NK-92 (cell line): ENCODE measurements around the gene ARHGEF7.
"Not testable (repeated sequence)": the region's sequence is repeated elsewhere in the genome, so short reads cannot be mapped to it uniquely, and the experiment has no call there.

ENCODE experiments used
- DNase-seq: peaks from one replicate; lab custom pipeline; 2025; ENCODE audit not compliant: unreplicated experiment; lab: John Stamatoyannopoulos, UW

ARHGEF7 gene

DNA sequence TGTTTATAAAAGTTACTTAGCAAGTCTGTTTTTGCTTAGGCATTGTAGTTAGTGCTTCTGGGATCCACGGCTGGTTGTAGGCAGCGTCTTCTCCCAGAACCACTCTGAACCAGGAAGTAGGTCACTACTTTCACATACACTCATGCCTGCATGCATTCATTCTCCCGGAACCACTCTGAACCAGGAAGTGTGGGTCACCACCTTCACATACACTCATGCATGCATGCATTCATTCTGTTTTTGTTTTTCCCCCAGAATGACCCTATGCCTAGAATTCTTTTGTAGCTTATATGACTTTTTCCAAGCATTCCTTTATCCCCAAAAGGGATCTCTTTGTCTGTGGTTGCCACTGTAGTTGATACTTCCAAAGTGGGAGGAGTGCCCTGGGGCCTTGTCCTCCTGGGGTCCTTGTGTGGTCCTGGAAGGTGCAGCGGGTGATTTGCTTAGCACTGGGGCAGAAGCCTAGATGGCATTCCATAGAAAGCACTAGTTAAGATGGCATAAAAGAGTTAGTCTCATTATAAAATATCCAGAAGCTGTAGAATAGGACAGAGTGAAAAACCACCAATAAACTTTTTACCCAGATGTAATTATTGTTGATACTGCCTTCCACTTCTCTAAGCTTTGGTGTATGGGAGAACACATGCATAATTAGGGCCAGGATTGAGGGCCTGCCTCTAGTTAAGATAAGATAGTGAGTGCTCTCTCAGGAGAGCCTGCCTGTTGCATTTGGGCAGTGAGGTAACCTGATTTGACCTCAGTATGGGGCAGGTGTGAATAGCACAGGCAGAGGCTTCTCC, 136.7 kb downstream of the ARHGEF7 start:
- no peak for DNase-seq

DNA sequence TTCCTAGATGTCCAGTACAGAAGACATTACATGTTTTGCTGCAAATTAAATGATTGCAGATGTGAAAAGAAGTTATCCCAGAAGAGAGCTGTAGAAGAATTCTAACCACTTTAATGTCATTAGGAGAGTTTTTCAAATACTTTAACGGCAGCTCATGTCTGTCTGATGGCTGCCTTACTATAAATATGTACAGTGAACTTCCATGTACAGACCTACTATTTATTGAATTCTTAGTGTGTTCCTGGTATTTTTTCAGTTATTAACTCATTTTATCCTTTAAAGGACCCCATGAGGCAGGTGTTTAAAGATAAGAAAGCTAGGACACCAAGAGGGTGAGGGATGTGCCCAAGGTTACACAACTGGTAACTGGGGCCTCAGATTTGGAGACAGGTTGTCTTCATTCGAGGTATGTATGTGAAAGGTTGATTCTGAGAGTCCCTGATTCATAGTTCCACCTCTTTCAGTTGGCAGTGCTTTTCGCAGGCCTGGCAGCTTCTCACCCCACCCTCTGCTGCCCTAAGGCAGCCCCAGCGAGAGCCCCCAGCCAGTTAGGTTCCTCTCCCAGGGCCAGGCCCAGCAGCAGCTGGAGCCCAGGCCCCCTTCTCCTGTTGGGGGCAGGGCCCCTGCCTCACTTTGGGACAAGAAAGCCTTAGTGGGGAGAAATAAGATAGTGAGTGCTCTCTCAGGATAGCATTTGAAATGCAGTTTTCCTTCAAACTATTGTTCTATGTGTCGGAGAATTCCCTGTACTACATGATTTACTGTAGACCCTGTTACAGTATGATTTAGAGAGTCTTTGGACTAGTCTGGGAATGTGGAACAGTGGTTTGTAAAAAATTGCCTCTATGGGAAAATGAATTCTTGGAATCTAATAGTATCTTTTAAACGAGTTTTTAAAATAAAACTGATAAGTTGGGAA, 137.6 kb downstream of the ARHGEF7 start:
- no peak for DNase-seq

DNA sequence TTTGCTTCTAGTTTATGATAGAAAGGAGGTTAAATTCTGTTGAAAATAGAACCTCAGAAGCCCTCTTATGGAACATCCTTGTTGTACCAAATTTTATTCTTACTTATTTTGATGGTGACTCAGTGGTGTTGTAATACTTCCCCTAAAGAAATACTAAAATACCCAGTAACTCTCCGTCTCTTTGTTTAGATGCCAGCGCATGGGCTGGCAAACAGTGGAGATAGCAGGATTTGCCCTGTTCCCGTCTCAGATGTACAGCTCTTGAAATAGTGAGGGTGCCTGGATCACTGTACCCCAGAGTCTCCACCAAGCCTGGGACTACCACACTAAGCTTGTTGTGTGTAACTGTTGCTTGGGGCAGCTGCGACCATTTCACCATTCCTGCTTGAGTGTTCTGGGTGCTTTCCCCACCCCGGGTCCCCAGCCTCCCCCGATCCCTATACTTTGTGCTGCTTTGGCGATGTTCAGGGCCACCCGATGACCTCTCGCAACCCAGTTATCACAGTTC, 138.3 kb downstream of the ARHGEF7 start:
- DNase-seq, result no peak

DNA sequence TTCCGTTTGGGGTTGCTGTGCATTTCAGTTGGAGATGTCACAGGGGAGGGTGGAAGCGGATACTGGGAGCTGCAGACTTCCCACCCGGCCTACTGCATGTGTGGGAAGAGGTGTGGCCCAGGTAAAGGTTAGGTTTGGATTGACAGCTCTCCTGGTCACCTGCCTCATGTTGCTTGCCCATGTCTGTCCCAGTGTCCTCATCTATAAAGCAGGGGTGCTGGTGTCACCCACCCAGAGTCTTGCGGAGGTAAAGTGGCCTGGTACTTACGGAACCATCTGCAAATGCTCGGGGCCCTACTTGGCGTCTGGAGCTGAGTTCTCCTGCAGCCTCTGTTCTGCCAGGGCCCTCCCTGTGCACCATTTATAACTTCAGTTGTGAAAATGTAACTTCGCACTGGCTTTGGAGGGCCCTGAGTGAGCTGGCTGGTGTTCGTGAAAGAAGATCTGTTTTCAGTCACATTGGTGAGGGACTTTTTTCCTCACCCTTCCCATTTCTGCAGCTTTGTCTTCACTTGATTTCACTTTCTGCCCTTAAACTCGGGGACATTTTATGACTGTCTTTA, 140.2 kb downstream of the ARHGEF7 start:
- no peak for DNase-seq

DNA sequence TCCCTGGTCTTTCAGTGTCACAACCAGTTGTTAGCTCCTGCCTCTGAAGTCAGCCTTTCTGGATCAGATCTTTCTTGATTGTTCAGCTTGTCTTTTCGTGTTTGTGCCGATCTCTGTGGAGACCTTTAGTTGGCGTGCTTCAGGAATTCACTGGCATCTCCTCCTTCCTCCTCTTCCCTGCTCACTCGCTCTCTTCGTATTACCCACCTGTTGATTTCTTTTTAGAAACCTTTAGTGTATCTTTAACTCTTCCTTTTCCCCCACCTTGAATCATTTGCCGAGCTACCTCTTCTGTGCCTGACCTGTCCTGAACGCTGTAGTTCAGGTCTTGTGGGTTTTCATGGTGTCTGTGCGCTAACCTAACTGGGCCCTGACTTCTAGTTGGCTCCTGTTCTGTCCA, 141.3 kb downstream of the ARHGEF7 start:
- DNase-seq, result no peak

DNA sequence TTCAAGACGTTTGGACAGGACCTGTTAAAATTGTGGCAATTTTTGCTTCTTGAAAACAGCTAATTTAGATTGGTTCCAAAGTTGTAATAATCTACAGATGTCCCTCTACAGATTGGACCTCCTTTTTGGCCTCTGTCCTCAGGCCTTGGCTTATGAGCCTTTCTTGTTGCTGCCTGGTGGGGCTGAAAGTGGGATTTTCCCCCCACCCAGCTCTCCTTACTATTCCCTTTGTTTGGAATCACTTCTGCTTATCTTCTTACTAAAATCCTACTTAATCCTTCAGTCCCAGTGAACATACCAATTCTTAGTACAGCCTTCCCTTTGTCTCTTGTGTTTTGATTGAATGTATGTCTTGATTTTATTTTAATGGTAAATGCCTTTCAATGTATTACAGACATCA, 141.8 kb downstream of the ARHGEF7 start:
- DNase-seq, result no peak

DNA sequence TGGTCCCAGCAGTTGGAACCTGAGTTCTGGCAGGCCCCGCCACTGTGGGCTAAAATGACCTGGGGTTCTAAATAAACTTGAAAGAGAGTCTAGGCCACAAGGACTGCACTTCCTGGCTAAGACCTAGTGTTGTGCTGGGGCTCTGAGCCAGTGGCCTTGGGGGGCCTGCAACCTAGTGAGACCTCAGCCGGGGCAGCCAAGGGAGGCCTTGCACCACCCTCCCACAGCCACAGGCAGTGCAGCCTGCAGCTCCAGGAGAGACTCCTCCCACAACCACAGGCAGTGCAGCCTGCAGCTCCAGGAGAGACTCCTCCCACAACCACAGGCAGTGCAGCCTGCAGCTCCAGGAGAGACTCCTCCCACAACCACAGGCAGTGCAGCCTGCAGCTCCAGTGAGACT, 142.8 kb downstream of the ARHGEF7 start:
- not testable (repeated sequence) for DNase-seq

DNA sequence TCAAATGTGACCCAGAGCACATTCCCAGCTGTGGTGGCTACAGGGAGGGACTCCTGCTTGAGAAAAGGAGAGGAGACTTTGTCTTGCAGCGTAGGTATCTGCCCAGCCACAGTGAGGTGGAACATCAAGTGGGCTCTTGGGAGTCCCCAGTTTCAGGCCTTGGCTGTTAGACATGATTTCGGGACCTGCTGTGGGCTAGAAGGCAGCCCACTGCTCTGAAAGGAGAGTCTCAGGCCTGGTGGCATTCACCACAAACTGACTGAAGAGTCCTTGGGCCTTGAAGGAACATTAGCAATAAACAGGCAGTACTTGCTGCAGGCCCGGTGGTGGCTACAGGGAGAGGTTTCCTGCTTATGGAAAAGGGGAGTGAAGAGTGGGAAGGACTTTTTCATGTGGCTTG, 143.5 kb downstream of the ARHGEF7 start:
- no peak for DNase-seq

DNA sequence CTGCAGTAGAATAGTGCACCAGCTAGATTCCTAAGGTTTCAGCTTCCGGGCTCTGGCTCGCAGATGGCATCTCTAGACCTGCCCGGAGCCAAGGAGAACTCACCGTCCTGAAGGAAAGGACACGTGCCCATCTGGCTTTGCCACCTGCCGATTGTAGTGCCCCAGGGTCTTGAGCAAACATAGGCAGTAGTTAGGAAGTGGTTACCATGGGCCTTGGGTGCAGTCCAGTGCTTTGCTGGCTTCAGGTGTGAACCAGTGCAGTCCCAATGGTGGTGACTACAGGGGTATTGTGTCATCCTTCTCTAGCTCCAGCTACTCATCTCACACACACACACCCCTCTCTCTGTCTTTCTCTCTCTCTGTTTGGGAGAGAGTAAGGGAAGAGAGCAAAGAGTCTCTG, 143.9 kb downstream of the ARHGEF7 start:
- no peak for DNase-seq

DNA sequence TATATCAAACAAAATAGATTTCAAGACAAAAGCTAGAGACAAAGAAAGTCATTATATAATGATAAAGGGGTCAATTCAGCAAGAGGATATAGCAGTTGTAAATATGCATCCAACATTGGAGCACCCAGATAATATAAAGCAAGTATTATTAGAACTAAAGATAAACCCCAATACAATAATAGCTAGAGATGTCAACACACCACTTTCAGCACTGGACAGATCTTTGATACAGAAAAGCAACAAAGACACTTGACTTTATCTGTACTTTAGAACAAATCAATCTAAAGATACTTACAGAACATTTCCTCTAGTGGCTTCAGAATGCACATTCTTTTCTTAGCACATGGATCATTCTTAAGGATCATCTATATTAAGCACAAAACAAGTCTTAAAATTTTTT, 146.2 kb downstream of the ARHGEF7 start:
- no peak for DNase-seq

DNA sequence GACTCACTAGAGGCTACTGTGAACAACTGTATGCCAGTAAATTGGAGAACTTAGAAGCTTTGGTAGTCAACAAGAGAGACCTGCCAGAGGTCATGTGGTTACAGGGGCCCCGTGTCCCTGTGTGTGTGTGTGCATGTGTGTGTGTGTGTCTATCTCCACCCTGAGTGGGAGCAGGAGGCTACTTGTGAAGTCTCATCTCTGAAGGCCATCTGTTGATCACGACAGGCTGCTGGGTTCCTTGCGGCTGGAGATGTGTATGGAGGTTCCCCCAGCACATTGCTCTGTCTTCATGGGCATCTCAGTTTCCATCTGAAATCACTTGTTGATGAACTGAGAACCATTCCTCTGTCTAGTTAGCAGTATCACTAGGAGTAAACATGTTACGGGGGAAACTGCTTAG, 147.2 kb downstream of the ARHGEF7 start:
- DNase-seq, result no peak

DNA sequence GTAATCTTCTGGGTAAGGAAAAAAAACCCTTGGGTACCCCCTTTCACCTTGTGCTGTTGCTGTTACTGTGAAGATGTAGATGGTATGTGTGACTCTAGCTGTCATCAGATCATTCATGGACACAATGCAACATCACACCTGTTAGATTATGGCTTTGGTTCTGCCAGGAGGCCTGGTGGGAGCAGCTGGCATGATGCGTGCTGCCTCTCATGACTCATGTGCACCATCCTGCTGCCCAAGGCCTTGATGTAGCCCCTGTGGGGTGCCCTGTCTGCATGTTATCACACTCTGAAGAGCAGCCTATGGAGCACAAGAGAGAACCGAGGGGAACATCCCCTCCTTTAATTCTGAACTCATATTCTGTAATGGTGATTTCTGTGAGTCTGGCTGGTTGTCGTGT, 147.6 kb downstream of the ARHGEF7 start:
- no peak for DNase-seq

DNA sequence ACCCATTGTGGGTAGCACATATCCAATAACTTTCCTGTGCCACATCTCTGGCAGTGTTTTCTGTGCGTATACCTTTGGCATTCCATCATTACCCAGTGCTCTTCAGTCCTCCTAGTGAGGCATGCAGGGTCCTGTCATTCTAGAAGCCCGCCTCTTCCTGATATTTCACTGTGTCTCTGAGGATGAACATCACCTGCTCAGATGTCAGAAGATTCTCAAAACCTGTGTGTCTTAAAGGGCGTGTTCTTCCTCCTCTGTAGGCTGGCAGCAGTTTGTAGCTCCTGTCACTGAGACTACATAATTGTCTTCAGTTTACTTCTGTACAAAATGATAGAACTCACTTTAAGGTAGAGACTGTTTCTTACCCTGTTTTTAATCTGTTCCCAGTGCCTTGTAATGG, 148.5 kb downstream of the ARHGEF7 start:
- no peak for DNase-seq

DNA sequence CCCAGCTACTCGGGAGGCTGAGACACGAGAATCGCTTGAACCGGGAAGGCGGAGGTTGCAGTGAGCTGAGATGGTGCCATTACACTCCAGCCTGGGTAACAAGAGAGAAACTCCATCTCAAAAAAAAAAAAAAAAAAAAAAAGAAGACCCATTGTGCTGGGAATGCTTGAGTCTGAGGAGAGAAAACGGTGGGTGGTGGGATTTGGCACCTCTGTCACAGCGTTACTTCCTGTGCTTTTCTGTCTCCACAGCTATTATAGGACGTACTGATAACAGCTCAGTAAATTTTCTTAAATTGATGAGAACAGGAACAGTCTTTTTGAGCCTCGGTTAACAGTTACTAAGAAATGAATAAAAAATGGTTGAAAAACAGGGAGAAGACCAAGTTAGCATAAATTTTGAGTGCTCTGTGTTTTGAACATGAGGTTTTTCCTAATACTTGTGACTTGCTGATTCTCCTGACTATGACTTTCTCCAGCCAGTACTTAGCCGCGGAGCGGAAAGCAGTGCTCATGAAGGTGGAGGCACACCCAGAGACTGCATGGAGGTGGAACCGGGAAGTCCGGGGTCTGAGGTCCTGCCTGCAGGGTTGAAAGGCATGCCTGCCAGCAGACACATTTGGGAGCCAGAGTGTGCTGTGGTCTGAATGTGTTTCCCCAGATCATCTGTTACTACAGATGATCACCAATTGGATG, 150.0 kb downstream of the ARHGEF7 start:
- DNase-seq, result no peak

DNA sequence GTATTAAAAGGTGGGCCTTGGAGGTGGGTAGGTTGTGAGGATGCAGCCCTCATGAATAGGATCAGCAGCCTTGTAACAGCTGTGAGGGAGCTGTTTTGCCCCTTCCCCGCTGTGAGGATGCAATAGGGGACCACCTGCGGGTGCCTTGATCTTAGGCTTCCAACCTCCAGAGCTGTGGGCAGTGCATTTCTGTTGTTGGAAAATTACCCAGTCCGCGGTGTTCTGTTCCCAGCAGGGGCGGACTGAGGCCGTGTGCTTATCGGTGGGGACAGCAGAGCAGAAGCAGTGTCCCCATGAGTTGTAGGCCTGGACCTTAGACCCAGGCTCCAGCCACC, 150.6 kb downstream of the ARHGEF7 start:
- no peak for DNase-seq

DNA sequence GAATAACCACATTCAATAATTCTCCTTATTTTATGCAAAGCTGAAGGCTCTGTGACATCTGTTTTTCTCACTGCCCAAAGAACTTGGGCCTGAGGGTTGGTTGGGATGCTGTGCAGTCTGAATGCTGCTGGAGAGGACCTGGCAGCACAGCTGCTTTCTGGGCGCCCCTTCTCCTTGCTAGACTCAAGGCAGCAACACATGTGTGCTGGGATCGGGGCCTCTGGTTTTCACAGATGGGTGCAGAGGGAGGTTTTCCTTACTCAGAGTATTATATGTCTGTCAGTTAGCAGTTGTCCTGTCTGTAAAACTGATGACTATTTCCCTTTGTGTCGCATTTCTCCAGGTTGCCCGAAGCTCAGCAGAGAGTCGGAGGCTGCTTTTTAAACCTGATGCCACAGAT, 152.1 kb downstream of the ARHGEF7 start:
- DNase-seq, result no peak

DNA sequence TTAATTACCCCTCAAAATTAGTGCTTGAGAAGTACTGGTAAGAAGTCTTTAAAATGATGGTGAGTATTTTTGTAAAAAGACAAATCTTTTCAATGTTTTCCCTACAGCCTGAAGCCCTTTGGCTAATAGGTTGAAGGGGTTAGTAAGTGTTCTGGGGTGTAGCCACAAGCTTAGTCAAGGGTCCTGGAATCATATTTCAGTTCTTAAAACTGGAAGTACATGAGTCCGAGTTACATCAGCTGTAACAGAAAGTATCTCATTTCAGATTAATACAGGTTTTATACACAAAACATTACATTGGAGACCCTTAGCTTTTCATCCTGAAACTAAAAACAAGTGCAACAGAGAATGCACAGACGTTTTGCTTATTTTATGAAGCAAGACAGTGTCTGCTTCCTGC, 152.7 kb downstream of the ARHGEF7 start:
- DNase-seq, result no peak

DNA sequence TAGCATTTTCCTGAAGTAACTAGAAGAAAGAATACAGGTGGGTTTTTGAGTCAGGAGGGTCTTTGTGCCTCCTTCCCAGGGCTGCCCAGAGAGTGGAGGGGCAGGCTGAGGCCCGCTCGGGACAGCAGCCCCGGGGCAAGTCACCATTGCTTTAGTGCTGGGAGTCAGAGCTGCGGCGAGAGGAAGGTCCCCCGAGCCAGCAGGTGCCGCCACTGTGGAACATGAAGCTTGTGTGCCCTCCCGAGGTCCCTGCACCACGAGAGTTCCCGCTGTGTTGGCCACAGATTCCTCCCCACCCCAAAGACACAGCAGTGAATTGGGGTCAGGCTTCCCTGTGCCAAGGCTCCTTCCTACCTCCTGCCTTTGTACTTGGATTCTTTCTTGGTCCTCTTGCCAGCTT, 154.4 kb downstream of the ARHGEF7 start:
- DNase-seq, result no peak

DNA sequence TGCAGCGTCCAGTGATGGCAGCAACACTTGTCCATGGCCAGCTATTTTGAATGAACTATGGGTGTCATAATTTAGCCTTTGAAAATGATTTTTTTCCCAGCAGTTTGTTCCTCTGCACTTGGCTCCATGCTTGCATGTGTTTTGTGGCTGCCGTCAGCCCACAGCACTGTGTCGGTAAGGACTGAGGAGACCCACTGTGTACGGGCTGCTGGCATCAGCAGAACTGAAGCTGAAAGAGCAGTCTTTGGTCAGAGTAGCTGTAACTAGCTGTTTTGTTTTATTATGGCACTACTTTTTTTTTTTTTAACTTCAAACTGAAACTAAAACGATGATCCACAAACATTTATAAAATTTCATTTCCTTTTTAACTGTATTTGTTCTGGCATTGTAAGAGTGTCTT, 155.0 kb downstream of the ARHGEF7 start:
- DNase-seq, result no peak

DNA sequence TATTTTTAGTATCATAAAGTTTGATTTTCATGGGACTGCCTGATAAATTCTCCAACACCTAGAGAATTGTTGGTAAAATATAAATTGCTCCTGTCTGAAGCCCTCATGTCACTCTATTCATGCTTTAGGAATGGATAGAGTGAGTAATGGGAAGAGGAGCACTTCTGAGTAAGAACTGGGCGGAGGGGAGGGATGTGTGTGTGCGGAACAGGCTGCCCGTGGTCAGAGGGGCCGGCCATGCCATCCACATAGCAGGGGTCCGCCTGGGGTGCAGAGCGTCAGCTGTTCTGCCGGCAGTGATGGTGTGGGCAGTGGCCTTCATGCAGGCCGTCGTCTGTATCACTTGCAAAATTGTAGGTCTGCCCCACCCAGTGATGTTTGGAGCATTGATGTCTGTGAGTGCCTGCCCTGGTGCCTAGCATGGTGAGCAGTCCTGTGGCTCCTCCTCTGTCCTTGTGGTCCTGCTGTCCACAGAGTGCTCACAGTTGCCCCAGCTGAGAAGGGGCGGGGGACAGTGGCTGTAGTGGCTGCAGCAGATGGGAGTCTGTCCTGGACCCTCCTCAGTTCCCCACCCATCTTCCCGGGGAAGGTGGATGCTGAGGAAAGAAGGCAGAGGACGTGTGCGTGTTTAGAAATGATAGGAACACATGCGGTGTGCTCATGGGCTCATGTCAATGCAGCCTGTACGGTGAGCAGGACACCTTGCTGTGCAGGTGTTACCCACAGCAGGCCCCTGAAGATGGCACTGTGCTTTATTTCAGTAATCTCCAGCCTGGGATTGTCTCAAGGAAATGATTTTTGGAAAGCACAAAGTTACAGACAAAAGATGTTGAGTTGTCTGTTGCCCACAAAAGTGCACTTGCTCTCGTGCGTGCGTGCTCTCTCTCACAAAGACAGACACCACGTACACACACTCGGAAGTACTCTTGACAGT, 155.9 kb downstream of the ARHGEF7 start:
- DNase-seq, result no peak
